Measurements from ENCODE around the gene PSME4. TPM values are rescaled to one million over a fixed set of nuclear protein-coding genes. Genes with fewer than 3 reads are reported as not detected.
"Not testable (repeated sequence)": the region's sequence is repeated elsewhere in the genome, so short reads cannot be mapped to it uniquely, and the experiment has no call there.

The PSME4 gene
- total RNA-seq, 2 donors from 2014 or later: 42.4 to 56.3 TPM

- H3K9me3 ChIP-seq; H3K4me1 ChIP-seq; H3K4me3 ChIP-seq; intact Hi-C loops (cut with DNase I); H3K27ac ChIP-seq; H3K36me3 ChIP-seq; H3K9ac ChIP-seq (ENCODE audit: low read depth in 2 of 2, low read length in 2 of 2); H3K27me3 ChIP-seq: not testable (repeated sequence)
- DNase-seq: peak; percentile 24
- peak; percentile 13 for TF ChIP-seq CTCF (IDR thresholded peaks at IDR 0.05)
These were observed 147.2 kb downstream of the PSME4 start for GRCh38 chr2:53823639-53824038.

GRCh38 chr2:53821810-53822209 lies 149.0 kb downstream of the PSME4 start:
- intact Hi-C loops (cut with DNase I): no loop called here
- H3K9ac ChIP-seq (ENCODE audit: low read depth in 2 of 2, low read length in 2 of 2): no peak overlapping the region
- TF ChIP-seq CTCF (IDR thresholded peaks at IDR 0.05): no peak
- no peaks in the 10 kb centered on the region for H3K9me3 ChIP-seq
- DNase-seq: no peak
- H3K4me3 ChIP-seq: no peak overlapping the region
- H3K27me3 ChIP-seq: no peaks in the 10 kb centered on the region
- H3K27ac ChIP-seq: no peak overlapping the region
- no peaks in the 10 kb centered on the region for H3K36me3 ChIP-seq
- no peaks in the 10 kb centered on the region for H3K4me1 ChIP-seq

- intact Hi-C loops (cut with DNase I): no loop called here
- Histone ChIP-seq H3K9ac (ENCODE audit: low read depth in 2 of 2, low read length in 2 of 2) (no peak overlapping the region), H3K4me3 (no peak overlapping the region), H3K36me3 (no peaks in the 10 kb centered on the region), H3K4me1 (no peaks in the 10 kb centered on the region), H3K27me3 (no peaks in the 10 kb centered on the region), H3K27ac (no peak overlapping the region), H3K9me3 (no peaks in the 10 kb centered on the region)
- DNase-seq: no peak
- TF ChIP-seq CTCF (IDR thresholded peaks at IDR 0.05): no peak
These were observed 150.1 kb downstream of the PSME4 start for GRCh38 chr2:53820711-53821110.

- H3K9ac ChIP-seq (ENCODE audit: low read depth in 2 of 2, low read length in 2 of 2): no peak overlapping the region
- no peak overlapping the region for H3K4me3 ChIP-seq
- H3K4me1 ChIP-seq: no peaks in the 10 kb centered on the region
- intact Hi-C loops (cut with DNase I): no loop called here
- H3K9me3 ChIP-seq: no peaks in the 10 kb centered on the region
- peak overlapping the region; percentile 1 for H3K27ac ChIP-seq
- no peaks in the 10 kb centered on the region for H3K27me3 ChIP-seq
- no peaks in the 10 kb centered on the region for H3K36me3 ChIP-seq
- peak; percentile 20 for DNase-seq
- TF ChIP-seq CTCF (IDR thresholded peaks at IDR 0.05): no peak
These were observed 150.7 kb downstream of the PSME4 start for GRCh38 chr2:53820048-53820447.

- intact Hi-C loops (cut with DNase I): no loop called here
- Histone ChIP-seq H3K4me3 (no peak overlapping the region), H3K9ac (ENCODE audit: low read depth in 2 of 2, low read length in 2 of 2) (no peak overlapping the region), H3K9me3 (no peaks in the 10 kb centered on the region), H3K36me3 (no peaks in the 10 kb centered on the region), H3K27me3 (no peaks in the 10 kb centered on the region), H3K27ac (peak overlapping the region; percentile 1), H3K4me1 (no peaks in the 10 kb centered on the region)
- TF ChIP-seq CTCF (IDR thresholded peaks at IDR 0.05): no peak
- DNase-seq: no peak
These were observed 151.2 kb downstream of the PSME4 start for GRCh38 chr2:53819634-53820033.

All from colonic mucosa (tissue), 4 donors.